GM19438 (cell line): Measurements from ENCODE around the gene STARD10.

Experiments
- ATAC-seq: cut with Tn5 transposase; IDR thresholded peaks from one replicate; pipeline ENCODE4 v1.9.1; 2021; ENCODE audit warnings: low read depth; ENCODE audit not compliant: unreplicated experiment

The STARD10 gene

DNA sequence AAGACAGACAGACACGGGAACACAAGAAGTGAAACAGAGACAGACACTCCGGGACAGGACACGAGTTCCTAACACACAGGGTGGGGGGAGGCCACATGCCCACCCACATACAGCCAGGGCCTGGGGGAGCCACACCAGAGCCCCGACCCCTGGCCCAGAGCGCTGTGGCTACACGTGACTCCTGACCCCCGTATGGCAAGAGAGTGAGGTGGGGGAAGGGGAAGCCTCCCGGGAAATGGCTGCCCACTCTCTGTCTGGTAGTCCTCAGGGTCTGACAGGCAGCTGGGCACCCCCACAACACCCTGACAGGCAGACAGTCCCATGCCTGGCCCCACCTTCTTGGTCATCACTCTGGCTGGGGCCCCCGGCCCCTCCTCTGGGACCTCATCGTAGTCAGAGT is 81.0 kb downstream of the STARD10 start:
- ATAC-seq = no peak

DNA sequence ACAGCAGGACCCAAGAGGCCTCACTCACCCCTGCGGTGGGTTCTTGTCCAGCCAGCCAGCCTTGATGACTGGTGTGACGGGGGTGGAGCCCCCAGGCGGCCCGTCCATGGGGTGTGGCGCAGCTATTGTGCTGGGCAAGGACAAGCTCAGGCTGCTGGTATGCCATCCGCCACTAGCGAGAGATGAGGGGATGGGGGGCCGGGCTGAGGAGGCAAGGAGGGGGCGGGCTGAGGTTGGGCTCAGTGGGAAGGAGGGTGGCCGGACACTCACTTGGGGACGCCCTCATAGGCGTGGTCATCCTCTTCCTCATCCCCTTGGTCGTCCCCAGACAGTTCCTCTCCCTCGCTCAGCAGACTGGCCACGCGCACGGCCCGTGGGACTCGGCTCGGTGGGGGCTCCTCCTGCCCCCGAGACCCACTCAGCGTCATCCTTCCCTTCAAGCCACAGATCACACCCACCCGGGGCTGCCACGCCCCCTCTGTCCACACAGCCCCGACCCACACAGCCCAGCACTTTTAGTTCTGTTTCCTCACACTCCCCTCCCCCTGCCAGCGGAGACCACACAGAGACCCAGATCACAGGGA is 81.6 kb downstream of the STARD10 start:
- no peak for ATAC-seq

DNA sequence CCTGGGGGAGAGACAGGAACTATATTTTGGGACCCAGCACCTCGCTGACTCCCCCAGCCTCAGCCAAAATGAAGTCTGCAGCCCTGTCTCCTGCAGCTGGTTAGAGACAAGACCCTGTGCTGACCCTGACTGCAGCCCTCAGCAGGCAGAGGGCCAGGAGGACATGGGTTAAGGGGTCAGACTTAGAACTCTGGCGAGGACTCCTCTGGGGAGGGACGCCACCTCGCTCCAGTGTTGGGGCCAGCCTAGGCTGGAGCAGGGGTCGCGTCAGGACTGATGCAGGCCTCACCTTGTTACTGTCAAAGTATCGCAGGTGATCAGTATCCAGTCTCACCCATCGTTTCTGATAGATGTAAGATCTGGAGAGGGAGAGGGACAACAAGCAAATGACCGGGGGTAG is 82.7 kb downstream of the STARD10 start:
- ATAC-seq = no peak

DNA sequence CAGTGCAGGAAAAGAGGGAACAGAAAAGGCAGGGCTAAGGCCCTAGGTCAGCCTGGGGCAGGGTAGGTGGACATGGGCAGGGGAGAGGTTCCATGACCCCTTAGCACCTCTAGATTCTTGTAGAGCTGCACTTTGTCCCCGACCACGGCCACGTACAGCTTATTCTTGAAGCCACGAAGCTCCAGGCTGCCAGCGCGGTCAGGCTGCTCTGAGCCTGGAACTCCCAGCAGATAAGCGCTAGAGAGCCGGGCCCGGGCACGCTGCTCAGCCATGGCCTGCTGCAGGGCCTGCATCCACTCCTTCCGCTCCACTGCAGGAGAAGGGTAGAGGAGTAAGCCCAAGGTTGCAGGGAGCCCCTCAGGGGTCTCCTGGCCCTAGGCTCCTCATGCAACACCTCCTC is 83.6 kb downstream of the STARD10 start:
- no peak for ATAC-seq

DNA sequence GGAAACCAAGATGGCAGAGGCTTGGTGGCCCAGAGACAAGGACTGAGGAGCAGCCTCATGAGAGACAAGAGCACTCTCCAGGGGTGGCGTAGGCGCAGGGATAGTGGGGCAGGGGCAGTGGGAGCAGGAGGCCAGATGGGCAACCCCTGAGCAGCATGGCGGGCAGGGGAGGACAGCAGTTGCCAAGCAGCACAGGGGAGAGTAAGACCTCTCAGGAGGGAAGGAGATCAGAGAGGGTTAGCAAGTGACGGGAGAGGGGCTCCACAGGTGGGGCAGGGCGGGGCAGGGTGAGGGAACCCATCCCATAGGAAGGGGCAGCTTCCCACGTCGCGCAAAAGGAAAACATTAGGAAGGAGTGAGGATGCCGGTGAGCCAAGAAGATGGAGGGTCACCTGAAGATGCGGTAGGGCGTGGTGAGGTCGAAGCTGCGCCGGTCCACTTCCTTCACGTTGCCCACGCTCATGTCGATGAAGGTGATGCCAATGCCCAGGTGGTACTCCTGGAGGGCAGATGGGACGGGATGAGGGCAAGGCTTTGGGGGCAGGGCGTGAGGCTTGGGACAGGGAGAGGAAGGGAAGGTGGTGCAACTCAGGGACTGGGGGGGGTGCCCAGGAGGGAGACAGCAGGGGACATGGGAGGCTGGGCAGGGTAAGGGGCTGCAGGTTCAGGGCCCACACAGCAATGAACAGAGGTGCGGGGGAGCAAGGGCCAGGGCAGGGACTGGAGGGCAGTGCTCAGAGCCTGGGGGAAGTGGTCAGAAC is 84.2 kb downstream of the STARD10 start:
- ATAC-seq = no peak

DNA sequence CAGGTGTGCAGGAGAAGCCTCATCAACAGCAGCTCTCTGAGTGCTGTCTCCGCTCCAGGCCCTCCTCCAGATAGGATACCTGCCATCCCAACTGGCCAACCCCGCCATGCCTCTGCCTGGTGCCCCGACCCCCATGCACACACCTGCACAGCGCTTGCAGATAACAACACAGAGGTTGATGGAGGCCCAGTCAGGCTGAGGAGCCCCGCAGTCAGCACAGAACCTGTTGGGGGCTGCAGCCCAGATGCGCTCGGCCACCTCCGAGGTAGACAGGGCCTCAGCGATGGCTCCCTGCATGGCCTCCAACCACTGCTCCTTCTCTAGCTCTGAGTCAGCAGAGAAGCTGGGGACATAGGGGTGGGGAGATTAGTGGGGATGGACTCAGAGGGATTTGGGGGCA is 86.8 kb downstream of the STARD10 start:
- no peak for ATAC-seq

DNA sequence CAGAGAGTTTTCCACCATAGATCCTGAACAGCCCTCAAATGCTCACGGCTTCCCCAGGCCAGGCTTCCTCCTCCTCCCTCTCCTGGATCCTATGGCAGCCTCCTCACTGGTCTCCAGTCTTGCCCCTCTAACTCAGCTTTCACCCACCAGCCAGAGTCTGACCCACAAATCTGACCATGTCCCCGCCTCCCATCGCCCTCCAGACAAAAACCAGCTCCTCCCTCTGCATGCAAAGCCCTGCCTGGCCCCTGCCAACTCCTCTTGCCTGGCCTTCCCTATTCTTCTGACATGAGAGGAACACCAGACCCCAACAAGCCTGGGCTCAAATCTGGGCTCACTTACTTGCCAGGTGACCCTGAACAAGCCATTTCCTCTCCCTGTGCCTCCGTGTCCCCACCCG is 87.3 kb downstream of the STARD10 start:
- ATAC-seq = no peak

DNA sequence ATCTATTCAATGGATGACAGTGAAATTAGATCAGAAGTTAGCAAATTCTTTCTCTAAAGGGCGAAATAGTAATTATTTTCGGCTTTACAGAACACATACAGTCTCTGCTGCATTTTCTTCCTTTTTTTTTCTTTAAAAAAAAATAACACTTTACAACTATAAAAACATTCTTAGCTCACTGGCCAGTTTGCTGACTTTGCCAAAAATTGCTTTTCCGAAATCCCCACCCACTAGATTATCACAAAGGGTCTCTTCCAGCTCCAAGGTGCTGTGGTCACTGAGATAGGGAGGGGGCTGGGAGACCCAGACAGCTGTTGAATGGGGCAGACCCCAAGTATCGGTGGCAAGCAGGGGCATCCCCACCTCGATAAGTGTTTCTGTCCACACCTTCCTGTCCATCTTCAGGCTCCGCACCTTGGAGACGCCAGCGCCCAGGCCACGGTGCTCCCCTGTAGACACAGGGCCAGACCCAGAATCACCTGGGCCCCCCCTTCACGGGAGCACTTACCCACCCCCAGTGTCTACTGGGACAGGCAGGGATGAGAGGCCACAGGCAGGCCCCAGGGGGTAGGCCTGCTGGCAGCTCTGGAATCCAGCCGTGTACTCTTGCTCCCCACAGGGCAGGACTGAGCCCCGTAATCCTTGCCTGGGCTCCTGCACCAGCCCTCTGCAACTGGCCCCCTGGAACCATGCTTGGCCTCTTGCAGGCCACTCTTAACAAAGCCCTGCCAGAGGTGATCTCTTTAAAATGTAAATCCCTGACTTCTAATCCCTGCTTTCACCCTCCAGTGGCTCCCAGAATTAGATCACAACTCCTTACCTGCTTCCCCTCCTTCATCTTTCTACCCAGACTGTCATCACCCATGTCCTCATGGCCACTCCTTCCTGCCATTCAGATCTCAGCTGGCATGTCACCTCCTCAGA is 88.1 kb downstream of the STARD10 start:
- no peak for ATAC-seq

DNA sequence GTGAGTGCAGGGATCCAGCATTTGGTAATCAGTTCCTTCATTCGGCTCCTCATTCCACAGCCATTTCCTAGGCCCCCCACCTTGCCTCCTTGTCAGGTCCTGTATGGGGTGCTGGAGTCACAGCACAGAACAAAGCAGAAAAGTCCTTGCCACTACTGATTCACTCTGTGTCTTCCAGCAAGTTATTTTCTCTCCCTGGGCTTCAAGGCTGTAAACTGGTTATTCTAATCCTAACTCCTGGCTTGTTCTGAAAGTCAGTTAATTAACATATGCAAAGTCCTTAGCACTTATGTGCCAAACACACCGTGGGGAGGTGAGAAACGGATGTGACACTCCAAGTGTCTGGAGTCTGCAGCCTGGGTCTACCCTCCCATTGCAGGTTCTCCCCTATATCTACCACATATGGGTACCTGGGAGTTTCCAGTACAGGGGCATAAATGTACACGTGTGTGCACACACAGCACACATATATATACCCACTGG is 89.0 kb downstream of the STARD10 start:
- no peak for ATAC-seq
